Esophagus muscularis mucosa (tissue), 4 donors: ENCODE measurements around the gene RIC8B. TPM values are rescaled to one million over a fixed set of nuclear protein-coding genes. Genes with fewer than 3 reads are reported as not detected.

Experiments used
- DNase-seq: peaks from one replicate; pipeline ENCODE4 v3.0.0-alpha.2; 2017; ENCODE audit errors: extremely low spot score
- H3K27ac ChIP-seq, 4 donors: fragments of 200-600 bp; sonication (generic); replicated peaks in 1 of 4; 1 replicate in 3 of 4; 2 replicates in 1 of 4; pipeline ENCODE4 v1.5.1; 2016 to 2019; ENCODE audit warnings: mild to moderate bottlenecking in 1 of 4
- H3K27me3 ChIP-seq, 4 donors: fragments of 200-600 bp; sonication (generic); one replicate each; pipeline versions ENCODE4 v1.5.1 to v1.6.0; 2016 to 2019
- H3K36me3 ChIP-seq, 4 donors: fragments of 200-600 bp; sonication (generic); one replicate each; pipeline ENCODE4 v1.5.1; 2016 to 2019
- H3K4me1 ChIP-seq, 4 donors: fragments of 200-600 bp; sonication (generic); one replicate each; pipeline ENCODE4 v1.5.1; 2016 to 2019
- H3K4me3 ChIP-seq, 4 donors: fragments of 200-600 bp; sonication (generic); 1 replicate in 2 of 4; 2 replicates in 2 of 4; pipeline ENCODE4 v1.5.1; 2016 to 2019; ENCODE audit warnings: mild to moderate bottlenecking in 4 of 4, moderate library complexity in 1 of 4
- H3K9me3 ChIP-seq, 4 donors: fragments of 200-600 bp; sonication (generic); 1 replicate in 3 of 4; 2 replicates in 1 of 4; pipeline ENCODE4 v1.5.1; 2016 to 2019
- EP300 ChIP-seq: sonication (generic); formaldehyde crosslinking; IDR thresholded peaks from one replicate; pipeline ENCODE4 v1.6.1; 2017; ENCODE audit warnings: antibody characterized with exemption
- POLR2A ChIP-seq: fragments of 450-650 bp; IDR thresholded peaks from one replicate; pipeline ENCODE4 v1.6.1; 2017; ENCODE audit warnings: antibody characterized with exemption, moderate library complexity, mild to moderate bottlenecking, low read depth
- POLR2AphosphoS5 ChIP-seq, 2 donors: sonication (generic); formaldehyde crosslinking; IDR thresholded peaks; one replicate each; pipeline ENCODE4 v1.6.1; 2017; ENCODE audit warnings: antibody characterized with exemption in 2 of 2
- WGBS: methylation state at CpG from one replicate; pipeline ENCODE4 v1.1.5; 2018; 5-methylcytosine and 5-hydroxymethylcytosine counted together
- intact Hi-C: fragments of 100-400 bp; cut with DNase I; formaldehyde crosslinking; loops from one replicate; pipeline ENCODE4 v1.15.1; 2023
- total RNA-seq, 4 donors: library from RNA; depleted of rRNA; stranded (reverse); fragments of >200 nt; gene quantifications; one replicate each; pipeline versions ENCODE4 v1.1.0 to v1.2.1, GENCODE V29; 2016
- TF ChIP-seq, protein P1 (sequence below), 3 experiments: fragments of 200-600 bp in 2 of 3; fragments of 450-650 bp in 1 of 3; sonication (generic) in 2 of 3; IDR thresholded peaks; one replicate each; pipeline ENCODE4 v1.5.1; 2017 to 2019; ENCODE audit warnings: antibody characterized with exemption in 3 of 3, mild to moderate bottlenecking in 2 of 3, moderate library complexity in 1 of 3

The RIC8B gene
- total RNA-seq, 4 donors from 2014 or later: 13.8 to 19.1 (median 15.3) TPM

- Histone ChIP-seq H3K27me3 (no peaks in the 10 kb centered on the region), H3K4me3 (peak overlapping the region; percentile 80 to 95 (median 88)), H3K36me3 (peaks cover 0 to 5% (median 0%) of the 10 kb centered on the region in 4 donors), H3K9me3 (no peaks in the 10 kb centered on the region), H3K27ac (peak overlapping the region; percentile 91 to 97 (median 93)), H3K4me1 (peaks cover 14 to 21% (median 18%) of the 10 kb centered on the region in 4 donors)
- WGBS: 8% methylated on average over 16 of the region's 29 CpGs
- peak; percentile 21 for DNase-seq
- intact Hi-C loops: loop anchor here (2.0 to 5.0 kb wide), 2 partner anchors 318 to 418 kb away; partner anchors contain the start of genes CRY1 and POLR3B
- TF ChIP-seq EP300 (no peak), POLR2A (no peak), POLR2AphosphoS5 (IDR thresholded peaks at IDR 0.05) (no peak)
- TF ChIP-seq, protein P1, sequence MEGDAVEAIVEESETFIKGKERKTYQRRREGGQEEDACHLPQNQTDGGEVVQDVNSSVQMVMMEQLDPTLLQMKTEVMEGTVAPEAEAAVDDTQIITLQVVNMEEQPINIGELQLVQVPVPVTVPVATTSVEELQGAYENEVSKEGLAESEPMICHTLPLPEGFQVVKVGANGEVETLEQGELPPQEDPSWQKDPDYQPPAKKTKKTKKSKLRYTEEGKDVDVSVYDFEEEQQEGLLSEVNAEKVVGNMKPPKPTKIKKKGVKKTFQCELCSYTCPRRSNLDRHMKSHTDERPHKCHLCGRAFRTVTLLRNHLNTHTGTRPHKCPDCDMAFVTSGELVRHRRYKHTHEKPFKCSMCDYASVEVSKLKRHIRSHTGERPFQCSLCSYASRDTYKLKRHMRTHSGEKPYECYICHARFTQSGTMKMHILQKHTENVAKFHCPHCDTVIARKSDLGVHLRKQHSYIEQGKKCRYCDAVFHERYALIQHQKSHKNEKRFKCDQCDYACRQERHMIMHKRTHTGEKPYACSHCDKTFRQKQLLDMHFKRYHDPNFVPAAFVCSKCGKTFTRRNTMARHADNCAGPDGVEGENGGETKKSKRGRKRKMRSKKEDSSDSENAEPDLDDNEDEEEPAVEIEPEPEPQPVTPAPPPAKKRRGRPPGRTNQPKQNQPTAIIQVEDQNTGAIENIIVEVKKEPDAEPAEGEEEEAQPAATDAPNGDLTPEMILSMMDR (IDR thresholded peaks at IDR 0.05): no peak
Measured at GRCh38 chr12:106774808-106775524, 484 bp downstream of the RIC8B start.

- Histone ChIP-seq H3K36me3 (peaks cover 0 to 5% (median 0%) of the 10 kb centered on the region in 4 donors), H3K9me3 (no peaks in the 10 kb centered on the region), H3K27ac (no peak overlapping the region), H3K4me1 (peaks cover 14 to 22% (median 18%) of the 10 kb centered on the region in 4 donors), H3K27me3 (no peaks in the 10 kb centered on the region), H3K4me3 (no peak overlapping the region)
- intact Hi-C loops: no loop called here
- TF ChIP-seq POLR2AphosphoS5 (IDR thresholded peaks at IDR 0.05): no peak
- TF ChIP-seq, protein P1 (IDR thresholded peaks at IDR 0.05): no peak
- no peak for TF ChIP-seq EP300
- no peak for TF ChIP-seq POLR2A
- peak; percentile 26 for DNase-seq
- WGBS: 97% methylated on average over 5 of the region's 5 CpGs
Measured at GRCh38 chr12:106776897-106777296, 2.4 kb downstream of the RIC8B start.

- 64% methylated on average over 3 of the region's 3 CpGs for WGBS
- intact Hi-C loops: no loop called here
- DNase-seq: peak; percentile 55
- H3K9me3 ChIP-seq: no peaks in the 10 kb centered on the region
- H3K36me3 ChIP-seq: peaks cover 0 to 20% (median 3%) of the 10 kb centered on the region in 4 donors
- TF ChIP-seq EP300 (no peak), POLR2AphosphoS5 (IDR thresholded peaks at IDR 0.05) (no peak), POLR2A (no peak)
- TF ChIP-seq, protein P1 (IDR thresholded peaks at IDR 0.05): no peak
- H3K4me3 ChIP-seq: no peak overlapping the region
- H3K27me3 ChIP-seq: no peaks in the 10 kb centered on the region
- no peak overlapping the region for H3K27ac ChIP-seq
- H3K4me1 ChIP-seq: peaks cover 11 to 31% (median 21%) of the 10 kb centered on the region in 4 donors
Measured at GRCh38 chr12:106780010-106780631, 5.6 kb downstream of the RIC8B start.

DNA sequence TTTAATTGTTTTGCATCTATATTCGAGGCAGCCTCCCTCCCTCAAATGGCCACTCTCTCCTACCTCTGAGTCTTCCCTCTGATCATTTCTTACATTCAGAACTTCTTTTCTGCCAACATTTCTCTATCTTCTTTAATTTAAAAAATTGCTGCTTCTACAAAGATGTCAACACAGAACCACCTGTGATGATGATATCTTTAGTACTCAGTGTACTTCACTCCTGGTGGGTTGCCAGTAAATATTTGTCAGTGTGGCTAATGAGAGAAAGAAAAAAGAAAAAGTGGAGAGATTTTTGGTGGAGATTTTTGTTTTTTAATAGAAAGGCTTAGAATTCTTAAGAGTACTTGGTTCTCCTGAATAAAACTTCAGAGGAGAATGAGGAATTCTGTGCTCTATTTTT is 8.1 kb downstream of the RIC8B start:
- H3K27me3 ChIP-seq: no peaks in the 10 kb centered on the region
- H3K4me1 ChIP-seq: peaks cover 0 to 14% (median 9%) of the 10 kb centered on the region in 4 donors
- H3K27ac ChIP-seq: peak overlapping the region in 1 of 4 donors; percentile 23
- no peaks in the 10 kb centered on the region for H3K9me3 ChIP-seq
- intact Hi-C loops: no loop called here
- no peak overlapping the region for H3K4me3 ChIP-seq
- TF ChIP-seq, protein P1 (IDR thresholded peaks at IDR 0.05): no peak
- no peak for TF ChIP-seq POLR2AphosphoS5 (IDR thresholded peaks at IDR 0.05)
- no peak for TF ChIP-seq EP300
- no peak for TF ChIP-seq POLR2A
- 73% methylated on average over 1 of the region's 1 CpG for WGBS
- peaks cover 0 to 32% (median 5%) of the 10 kb centered on the region in 4 donors for H3K36me3 ChIP-seq
- peak; percentile 31 for DNase-seq
